Stimulated activated CD4-positive, alpha-beta T cell treated with anti-CD3 and anti-CD28 coated beads, Interleukin-15, amount 100 ng/mL, for 24 hours (primary cell): ENCODE data around the gene CCL22.

Experiments
- DNase-seq: peaks from one replicate; pipeline ENCODE4 v3.0.0-alpha.2; 2020

The CCL22 gene

GRCh38 chr16:57377080-57377841 is 18.7 kb downstream of the CCL22 start:
- peak; percentile 63 for DNase-seq

DNA sequence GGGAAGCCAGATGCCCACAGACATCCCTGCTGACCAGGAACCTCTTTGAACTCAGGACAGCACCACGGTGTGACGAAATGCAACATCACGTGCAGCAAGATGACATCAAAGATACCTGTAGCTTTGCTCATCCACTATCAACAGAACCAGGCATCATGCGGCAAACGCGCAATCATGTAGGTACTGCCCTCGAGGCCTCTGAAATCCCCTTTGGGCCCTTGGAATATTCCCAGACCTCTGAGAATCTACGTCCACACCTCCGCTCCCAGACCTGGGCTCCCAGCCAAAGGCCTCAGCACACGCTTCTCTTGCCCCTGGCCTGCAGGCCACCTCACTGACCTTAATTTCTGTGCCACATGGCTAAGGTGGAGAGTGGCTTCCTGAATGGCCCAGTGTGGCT is 21.0 kb downstream of the CCL22 start:
- no peak for DNase-seq

DNA sequence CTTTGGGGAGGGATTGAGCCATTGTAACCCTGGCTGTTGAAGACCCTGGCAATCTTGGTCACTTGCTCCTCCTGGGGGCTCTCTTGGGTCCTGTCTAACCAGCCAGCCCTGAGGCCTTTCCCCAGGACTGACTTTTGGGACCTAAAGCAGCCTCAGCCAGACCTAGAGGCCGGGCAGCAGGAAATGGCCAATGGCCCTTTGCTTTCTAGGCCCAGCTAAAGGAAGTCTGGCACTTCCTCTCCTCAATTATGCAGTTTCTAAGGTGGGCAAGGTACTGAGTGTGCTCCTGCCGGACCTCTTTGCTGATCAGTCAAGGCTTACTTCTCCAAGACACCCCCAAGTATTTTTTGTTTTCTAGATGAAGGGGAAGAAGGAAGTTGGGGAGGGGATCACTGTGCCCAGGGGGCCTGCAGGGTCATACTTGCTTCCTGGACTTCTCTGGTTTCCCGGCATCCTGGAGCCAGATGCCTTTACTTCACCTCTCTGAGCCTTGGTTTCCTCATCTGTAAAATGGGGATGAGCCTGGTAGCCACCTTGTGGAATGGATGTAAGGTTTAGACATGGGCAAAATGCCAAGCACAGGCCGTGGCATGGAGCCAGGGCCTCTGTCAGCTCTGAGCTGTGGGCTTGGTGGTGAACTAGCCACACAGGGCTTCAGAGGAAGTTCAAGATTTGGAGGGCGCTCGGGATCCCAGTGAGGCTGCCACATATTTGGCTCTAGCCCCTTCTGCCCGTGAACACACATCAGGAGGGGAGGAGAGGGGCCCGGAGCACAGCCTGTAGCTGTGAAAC is 22.3 kb downstream of the CCL22 start:
- no peak for DNase-seq

DNA sequence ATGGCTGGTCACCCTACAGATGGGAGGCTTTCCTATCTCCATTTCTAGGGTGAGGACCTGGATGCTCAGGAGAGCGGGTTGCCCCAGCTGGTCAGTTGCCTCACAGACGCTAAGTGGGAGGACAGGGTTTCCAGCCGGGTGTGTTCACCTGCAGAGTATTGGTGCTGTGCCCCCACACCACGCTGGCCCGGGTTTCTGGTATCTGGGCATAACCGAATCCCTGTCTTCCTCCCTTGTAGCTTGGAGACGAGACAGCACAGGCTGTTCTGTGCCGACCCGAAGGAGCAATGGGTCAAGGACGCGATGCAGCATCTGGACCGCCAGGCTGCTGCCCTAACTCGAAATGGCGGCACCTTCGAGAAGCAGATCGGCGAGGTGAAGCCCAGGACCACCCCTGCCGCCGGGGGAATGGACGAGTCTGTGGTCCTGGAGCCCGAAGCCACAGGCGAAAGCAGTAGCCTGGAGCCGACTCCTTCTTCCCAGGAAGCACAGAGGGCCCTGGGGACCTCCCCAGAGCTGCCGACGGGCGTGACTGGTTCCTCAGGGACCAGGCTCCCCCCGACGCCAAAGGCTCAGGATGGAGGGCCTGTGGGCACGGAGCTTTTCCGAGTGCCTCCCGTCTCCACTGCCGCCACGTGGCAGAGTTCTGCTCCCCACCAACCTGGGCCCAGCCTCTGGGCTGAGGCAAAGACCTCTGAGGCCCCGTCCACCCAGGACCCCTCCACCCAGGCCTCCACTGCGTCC is 23.4 kb downstream of the CCL22 start:
- no peak for DNase-seq

- DNase-seq: no peak
These were observed 24.1 kb downstream of the CCL22 start for GRCh38 chr16:57382535-57383275.

GRCh38 chr16:57383276-57384247 is 25.0 kb downstream of the CCL22 start:
- DNase-seq: no peak

- DNase-seq: no peak
These were observed 25.9 kb downstream of the CCL22 start for GRCh38 chr16:57384248-57385070.

DNA sequence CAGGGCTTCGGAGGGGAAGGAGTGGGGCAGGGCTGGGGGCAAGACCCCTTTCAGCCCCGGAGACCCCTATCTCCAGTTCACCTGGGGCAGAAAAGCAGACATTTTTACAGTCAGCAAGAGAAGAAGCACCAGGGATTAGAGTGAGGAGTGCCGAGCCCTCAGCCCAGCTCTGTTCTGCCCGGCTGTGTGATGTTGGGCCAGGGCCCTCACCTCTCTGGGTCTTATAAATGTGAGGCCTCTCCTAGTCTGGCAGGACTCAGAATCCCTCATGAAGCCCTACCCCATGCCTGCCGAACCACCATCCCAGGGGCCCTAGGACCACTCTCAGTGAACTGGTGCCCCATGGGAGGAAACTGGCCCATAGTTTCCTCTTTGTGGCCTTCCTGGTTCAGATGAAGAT is 26.5 kb downstream of the CCL22 start:
- no peak for DNase-seq

DNA sequence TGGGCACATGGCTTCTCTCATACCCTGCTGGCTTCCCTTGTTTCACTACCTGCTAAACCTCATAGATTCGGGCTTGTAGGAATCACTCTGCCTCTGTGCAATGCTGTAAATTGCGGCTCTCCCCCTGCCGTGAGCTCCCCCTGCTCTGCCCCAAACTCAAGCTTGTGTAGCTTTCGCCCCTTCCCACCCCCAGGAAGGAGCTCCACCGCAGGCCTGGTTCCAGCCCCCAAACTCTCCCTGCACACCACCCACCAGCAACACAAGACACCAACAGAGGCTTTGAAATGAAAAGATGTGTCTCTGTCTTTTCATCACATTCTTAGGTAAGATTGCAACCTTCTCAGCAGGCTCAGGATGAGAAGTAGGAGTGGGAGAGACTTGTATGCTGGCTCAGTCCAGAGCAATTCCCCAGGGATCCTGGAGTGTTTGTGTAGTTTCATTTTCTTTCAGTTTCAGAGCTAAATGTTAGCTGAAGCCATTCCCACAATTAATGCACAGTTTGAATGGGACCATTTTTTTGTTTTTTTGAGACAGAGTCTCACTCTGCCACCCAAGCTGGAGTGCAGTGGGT is 27.9 kb downstream of the CCL22 start:
- no peak for DNase-seq

- DNase-seq: no peak
These were observed 29.2 kb downstream of the CCL22 start for GRCh38 chr16:57387598-57388354.

DNA sequence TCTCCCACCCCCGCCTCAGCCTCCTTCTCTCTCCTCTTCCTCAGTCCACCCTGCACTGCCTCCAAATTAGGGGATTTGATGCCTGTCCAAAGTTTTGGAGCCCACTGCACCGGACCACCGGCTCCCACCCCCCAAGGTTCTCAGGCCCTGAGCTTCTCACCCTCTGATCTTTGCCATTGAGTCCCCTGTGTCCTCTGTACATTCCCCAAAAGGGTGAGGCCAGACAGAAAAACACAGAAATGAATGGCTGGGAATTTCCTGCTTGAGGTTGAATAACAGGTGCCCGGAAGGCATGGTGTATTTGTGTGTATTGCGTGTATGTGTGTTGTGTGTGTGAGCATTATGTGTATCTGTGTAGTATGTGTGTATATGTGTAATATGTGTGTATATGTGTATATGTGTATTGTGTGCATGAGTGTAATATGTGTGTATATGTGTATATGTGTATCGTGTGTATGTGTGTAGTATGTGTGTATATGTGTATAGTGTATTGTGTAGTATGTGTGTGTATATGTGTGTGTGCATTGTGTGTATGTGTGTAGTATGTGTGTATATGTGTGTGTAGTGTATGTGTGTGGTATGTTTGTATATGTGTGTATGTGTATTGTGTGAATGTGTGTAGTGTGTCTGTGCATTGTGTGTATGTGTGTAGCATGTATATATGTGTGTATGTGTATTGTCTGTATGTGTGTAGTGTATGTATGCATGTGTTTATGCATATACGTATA is 29.9 kb downstream of the CCL22 start:
- no peak for DNase-seq

DNA sequence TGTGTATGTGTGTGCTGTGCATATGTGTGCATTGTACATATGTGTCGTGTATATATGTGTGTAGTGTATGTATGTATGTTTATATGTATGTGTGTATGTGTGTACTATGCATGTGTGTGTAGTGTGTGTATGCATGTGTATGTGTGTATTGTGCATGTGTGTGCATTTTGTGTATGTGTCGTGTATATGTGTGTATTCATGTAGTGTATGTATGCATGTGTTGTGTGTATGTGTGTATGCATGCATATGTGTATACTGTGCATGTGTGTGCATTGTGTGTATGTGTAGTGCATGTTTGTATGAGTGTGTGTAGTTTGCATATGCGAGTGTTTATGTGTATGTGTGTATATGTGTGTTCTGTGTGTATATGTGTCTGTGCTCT is 30.5 kb downstream of the CCL22 start:
- no peak for DNase-seq

GRCh38 chr16:57390636-57391295 is 32.2 kb downstream of the CCL22 start:
- no peak for DNase-seq

- no peak for DNase-seq
These were observed 32.7 kb downstream of the CCL22 start for GRCh38 chr16:57391300-57391699.

DNA sequence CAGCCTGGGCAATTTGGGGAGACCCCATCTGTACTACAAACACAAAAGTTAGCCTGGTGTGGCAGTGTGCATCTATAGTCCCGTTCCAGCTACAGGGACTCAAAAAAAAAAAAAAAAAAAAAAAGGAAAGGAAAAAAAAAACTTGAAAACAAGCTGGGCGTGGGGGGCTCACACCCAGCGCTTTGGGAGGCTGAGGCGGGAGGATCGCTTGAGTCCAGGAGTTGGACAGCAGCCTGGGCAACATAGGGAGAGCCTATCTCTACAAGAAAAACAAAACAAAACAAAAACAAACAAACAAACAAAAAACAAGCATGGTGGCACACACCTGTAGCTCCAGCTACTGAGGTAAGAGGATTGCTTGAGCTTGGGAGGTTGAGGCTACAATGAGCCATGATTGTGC is 33.1 kb downstream of the CCL22 start:
- no peak for DNase-seq

GRCh38 chr16:57392694-57393093 is 34.1 kb downstream of the CCL22 start:
- DNase-seq: no peak

GRCh38 chr16:57394444-57394843 is 35.9 kb downstream of the CCL22 start:
- no peak for DNase-seq

DNA sequence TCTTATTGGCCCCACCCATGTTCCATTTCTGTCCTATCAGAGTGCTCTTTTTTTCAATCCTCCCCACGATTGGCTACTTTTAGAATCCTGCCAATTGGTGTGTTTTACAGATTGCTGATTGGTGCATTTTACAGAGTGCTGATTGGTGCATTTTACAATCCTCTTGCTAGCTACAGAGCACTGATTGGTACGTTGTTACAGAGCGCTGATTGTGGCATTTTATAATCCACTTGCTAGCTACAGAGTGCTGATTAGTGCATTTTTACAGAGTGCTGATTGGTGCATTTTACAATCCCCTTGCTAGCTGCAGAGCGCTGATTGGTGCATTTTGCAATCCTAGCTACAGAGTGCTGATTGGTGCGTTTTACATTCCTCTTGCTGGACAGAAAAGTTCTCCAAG is 36.4 kb downstream of the CCL22 start:
- no peak for DNase-seq
